Hematopoietic multipotent progenitor cell treated with erythropoietin and hydrocortisone succinate and interleukin-3 and kit ligand, for 8 days (in vitro differentiated cells): Measurements from ENCODE around the gene IGFLR1.
"Not testable (repeated sequence)": the region's sequence is repeated elsewhere in the genome, so short reads cannot be mapped to it uniquely, and the experiment has no call there.

ENCODE experiments used
- DNase-seq: peaks from one replicate; pipeline ENCODE4 v3.0.0-alpha.2; 2015

Gene IGFLR1

DNA sequence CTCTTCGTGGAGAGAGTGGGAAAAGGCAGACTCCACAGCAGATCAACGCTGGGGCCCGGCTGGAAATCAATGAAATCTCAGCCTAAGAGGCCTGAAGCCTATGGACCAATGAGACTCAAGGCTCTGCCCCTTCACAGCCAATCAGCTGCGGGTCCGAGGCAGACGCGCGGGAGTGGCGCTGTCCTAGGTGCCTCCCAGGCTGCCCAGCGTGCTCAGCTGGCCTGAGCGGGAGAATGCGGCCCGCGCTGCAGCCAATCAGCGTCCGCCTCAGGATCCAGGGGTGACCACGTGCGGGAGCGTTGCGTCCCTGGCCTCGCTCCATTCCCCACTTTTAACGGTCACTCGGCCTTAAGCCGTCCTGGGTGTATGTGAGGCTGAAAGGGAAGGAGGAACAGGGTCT lies 38.0 kb downstream of the IGFLR1 start, which contains the start of gene ZBTB32:
TSS of gene ZBTB32 (plus strand) at position 341 of the 400 bp plus-strand sequence. CDS start 10,069 bp downstream, outside the sequence.
- peak; percentile 70 for DNase-seq

DNA sequence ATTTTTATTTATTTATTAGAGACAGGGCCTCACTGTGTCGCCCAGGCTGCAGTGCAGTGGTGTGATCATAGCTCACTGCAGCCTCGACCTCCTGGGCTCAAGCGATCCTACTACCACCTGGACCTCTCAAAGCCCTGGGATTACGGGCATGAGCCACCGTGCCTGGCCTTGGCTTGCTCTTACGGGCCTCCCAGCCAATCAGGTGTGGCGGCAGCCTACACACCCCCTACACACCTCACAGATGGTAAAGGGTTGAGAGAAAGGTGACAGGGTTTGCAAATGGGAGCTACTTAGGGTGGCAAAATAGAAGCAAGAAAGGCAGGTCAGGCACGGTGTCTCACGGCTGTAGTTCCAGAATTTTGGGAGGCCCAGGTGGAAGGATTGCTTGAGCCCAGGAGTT lies 38.9 kb downstream of the IGFLR1 start:
- no peak for DNase-seq

DNA sequence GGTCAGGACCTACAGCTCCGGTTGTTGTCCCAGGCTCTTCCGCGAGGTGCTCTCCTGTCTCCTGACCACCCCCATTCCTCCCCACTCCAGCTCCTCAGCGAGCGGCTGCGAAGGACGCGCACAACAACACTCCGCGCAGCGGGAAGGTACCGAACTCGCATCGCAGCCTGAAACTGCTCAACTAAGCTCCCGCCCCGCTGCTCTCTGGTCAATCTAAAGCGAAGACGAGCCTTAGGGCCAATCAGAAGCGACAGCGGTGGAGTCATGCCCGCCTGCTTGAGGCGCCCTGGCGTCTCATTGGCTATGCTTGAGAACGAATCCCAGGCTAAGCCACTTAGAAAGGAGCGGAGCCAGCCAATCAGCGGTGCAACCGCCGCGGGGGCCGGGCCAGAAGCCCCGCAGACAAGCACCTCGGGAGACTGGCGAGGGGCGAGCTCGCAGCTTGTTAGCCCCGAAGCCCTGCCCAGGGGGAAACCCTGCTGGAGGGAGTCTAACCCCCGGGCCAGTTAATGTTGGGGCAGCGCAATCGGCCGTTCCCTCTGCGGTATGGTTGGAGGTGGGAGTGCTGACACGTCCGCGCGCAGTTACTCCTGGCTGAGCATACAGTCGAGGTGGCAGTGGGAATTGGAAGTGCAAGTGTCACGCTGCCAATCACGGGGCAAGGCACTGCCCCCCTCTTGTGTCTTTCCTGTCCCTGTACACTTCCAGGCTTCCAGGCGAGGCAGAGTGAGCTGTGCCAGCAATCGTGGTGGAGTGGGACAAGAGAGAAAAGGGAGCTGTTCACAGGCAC lies 39.8 kb downstream of the IGFLR1 start:
- DNase-seq = peak; percentile 98

DNA sequence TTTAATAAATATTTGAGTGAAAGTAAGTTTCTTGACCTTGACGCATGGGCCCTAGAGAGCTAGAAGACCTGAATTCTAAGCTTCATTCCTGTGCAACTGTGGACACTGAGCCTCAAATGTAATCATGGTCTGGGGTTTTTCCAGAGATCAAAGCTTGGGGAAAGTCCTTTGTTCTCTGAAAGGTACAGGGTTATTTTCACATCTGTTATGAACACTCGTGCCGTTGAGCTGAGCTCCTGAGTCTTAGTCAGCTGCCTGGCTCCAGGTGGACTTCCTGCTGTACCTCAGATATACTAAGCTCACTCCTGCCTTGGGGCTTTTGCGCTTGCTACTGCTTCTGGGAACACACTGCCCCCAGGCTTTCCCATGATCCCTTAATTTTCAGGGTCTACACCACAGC lies 45.4 kb downstream of the IGFLR1 start:
- no peak for DNase-seq

DNA sequence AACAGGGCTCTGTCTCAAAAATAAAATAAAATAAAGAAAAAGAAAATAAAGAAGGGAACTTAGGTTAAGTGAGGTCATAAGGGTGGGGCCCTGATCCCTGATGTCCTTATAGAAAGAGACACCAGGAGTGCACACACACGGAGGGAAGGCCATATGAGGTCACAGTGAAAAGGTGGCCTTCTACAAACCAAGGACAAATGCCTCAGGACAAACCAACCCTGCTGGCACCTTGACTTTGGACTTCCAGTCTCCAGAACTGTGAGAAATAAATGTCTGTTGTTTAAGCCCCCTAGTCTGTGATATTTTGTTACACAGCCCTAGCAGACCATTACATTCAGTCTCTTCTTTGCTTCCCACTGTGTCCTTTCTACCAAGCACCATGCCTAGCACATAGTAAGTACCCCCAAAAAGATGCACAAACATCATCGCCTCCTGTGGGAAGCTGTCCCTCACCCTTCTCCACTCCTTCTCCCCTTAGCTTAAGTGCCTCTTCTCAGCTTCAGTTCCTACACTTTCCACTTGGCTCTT lies 46.3 kb downstream of the IGFLR1 start:
- no peak for DNase-seq

DNA sequence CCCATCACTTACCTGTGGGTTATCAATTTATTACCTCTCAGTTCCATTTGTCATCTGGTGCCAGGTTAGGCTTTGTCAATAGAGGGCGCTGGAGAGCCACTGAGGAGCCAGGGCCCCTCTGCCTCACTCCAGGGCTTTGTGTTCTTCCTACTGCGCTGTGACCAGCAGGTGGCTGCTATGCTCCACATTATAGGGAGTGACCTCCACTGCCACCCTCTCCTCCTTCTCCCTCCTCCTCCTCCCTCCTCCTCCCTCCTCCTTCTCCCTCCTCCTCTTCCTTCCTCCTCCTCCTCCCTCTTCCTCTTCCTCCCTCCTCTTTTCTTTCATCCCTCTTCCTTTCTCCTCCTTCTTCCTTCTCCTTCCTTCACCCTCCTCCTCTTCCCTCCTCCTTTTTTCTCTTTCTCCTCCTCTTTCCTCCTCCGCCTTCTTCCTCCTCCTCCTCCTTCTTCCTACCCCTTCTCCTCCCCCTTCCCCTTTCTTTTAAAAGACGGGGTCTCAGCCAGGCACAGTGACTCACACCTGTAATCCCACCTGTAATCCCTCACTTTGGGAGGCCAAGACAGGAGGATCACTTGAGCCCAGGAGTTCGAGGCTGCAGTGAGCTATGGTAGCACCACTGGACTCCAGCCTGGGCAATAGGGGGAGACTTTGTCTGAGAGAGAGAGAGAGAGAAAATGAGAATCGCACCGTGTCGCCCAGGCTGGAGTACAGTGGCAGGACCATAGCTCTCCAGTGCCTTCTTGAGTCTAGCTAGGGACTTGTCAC lies 48.2 kb downstream of the IGFLR1 start:
- DNase-seq = peak; percentile 94

DNA sequence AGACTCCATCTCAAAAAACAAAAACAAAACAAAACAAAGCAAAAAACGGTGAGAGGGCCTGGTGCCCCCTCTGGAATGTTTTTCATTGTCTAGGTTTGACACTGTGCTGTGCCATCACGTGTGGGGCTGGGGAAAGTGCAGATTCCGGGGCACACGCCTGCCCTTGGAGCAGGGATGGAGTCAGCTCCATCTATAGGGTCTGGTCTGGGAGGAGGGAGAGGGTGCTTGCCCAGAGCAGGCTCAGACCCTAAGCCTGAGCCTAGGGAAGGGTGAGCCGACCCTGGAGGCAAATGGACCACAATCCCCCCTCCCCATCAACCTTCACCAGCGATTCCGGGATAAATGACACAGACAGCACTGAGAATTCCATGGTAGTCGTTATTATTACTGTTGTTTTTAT lies 48.8 kb downstream of the IGFLR1 start:
- no peak for DNase-seq

DNA sequence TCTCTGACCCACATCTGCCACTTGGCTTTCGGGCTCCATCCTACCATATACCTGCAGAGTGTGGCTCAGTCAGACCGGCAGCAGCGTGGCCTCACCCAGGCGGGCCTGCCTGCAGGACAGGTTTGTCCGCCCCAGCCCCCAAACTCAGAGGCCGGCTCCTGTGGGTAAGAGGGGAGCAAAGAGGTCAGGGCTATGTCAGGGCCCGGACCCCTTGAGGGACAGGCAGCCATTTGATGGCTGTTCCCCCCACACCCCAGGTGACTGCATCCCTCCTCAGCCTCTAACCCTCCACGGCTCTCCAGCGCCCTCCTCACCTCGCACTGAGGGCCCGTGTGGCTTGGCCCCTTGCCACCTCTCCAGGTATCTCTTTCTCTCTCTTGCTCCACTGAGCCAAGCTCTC lies 50.2 kb downstream of the IGFLR1 start:
- DNase-seq = no peak

DNA sequence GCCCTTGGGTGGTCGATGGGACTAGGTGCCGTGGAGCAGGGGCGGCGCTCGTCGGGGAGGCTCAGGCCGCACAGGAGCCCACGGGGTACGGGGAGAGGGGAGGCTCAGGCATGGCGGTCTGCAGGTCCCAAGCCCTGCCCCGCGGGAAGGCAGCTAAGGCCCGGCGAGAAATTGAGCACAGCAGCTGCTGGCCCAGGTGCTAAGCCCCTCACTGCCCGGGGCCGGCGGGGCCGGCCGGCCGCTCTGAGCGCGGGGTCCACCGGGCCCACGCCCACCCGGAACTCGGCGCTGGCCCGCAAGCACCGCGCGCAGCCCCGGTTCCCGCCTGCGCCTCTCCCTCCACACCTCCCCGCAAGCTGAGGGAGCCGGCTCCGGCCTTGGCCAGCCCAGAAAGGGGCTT lies 51.1 kb downstream of the IGFLR1 start:
- DNase-seq = not testable (repeated sequence)

DNA sequence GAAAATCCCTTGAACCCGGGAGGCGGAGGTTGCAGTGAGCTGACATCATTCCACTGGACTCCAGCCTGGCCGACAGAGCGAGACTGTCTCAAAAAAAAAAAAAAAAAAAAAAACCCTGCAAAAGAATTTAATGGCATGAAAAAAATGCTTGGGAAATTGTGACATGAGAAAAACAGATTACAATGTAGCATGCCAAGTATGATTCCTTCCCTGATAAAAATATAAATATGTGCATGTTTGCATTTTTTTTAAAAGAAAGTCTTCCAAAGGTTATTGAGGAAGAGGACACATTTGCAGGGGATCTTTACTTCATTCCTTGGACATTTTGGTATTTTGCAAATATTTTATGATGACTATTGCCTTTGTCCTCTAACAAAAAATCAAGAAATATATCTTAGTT lies 52.4 kb downstream of the IGFLR1 start:
- no peak for DNase-seq
